ENCODE results near the gene UPK2.

DNA sequence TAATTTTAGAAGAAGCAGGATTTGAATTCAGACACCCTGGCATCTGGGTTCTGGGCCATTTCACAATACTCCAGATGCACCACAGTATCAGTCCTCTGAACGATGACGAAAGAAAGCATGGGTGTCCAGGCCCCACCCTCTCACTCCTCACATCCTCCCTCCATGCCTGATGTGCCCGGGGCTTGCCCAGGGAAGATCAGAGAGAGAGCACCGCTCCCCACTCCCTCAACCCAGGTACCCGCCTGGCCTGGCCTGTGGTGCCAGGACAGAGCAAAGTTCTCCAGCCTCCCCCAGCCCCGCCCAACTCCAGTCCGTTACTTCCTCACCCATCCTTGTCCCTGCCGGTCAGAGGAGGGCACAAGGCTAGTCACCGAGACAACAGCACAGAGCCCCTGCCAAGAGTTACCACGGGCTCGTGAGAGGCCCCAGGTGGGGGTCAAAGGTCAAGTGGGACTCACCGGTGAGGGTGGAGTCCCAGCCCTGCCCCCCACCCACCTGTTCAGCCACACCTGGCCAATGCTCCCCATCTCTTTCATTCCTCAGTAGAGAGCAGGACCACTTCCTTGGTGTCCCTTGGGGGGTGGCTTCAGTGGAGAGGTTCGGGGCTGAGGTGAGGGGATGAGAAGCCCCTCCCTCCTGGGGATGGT is 38.5 kb upstream of the UPK2 start:
- TF ChIP-seq, protein P1, sequence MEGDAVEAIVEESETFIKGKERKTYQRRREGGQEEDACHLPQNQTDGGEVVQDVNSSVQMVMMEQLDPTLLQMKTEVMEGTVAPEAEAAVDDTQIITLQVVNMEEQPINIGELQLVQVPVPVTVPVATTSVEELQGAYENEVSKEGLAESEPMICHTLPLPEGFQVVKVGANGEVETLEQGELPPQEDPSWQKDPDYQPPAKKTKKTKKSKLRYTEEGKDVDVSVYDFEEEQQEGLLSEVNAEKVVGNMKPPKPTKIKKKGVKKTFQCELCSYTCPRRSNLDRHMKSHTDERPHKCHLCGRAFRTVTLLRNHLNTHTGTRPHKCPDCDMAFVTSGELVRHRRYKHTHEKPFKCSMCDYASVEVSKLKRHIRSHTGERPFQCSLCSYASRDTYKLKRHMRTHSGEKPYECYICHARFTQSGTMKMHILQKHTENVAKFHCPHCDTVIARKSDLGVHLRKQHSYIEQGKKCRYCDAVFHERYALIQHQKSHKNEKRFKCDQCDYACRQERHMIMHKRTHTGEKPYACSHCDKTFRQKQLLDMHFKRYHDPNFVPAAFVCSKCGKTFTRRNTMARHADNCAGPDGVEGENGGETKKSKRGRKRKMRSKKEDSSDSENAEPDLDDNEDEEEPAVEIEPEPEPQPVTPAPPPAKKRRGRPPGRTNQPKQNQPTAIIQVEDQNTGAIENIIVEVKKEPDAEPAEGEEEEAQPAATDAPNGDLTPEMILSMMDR (conservative IDR thresholded peaks at IDR 0.05 in 1 of 2, IDR thresholded peaks at IDR 0.05 in 1 of 2; ENCODE audit: low read depth in 1 of 2, low read length in 2 of 2): no peak
- TF ChIP-seq EZH2 (IDR thresholded peaks at IDR 0.05; ENCODE audit: low read length, missing control alignments): no peak
